OCI-LY1 (cell line): ENCODE data around the gene PER2.

Source experiments
- CTCF ChIP-seq: fragments of 200-600 bp; sonication (generic), shearing (Covaris generic); IDR thresholded peaks from 2 replicates; pipeline ENCODE4 v1.5.1; 2017; ENCODE audit warnings: mild to moderate bottlenecking, antibody characterized with exemption, low read length, moderate library complexity, mixed read lengths
- EZH2 ChIP-seq: fragments of 200-600 bp; sonication (generic), shearing (Covaris generic); IDR thresholded peaks from 2 replicates; pipeline ENCODE4 v1.8.0; 2017; ENCODE audit warnings: borderline replicate concordance, mixed run types, mild to moderate bottlenecking, antibody characterized with exemption, low read length, moderate library complexity, mixed read lengths

DNA sequence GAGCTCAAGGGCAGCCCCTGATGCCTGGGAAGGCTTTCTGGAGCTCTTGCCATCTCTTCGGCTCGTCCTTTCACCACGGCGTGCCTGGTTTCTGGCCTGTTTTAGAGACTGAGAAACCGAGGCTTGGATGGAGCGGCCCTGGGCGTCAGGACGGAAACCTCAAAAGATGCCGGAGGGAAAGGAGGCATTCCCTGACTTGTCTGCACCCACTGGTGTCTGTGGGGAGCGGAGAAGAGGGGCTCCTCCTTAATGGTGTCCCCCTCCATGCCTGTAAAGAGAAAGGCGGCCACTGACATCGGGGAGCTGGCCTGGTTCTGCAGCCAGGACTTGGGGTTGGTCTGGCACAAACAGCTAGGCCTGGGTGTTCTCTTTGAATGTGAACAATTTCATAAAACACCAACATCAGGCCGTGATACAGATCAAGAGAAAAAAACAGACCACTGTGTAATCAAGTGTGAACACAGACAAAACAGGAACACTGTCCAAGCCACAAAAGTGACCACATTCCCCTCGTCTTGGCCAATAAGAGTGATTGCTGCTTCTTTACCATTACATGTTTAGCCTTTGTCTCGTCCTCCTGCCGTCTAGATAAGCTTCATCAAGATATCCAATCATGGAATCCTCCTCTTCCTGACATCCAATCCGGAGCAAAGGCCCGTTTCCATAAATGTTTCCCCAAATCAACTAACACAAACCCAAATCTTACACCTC, 84.3 kb downstream of the PER2 start:
- no peak for TF ChIP-seq CTCF
- TF ChIP-seq EZH2, result no peak
